GM12874 (cell line): Measurements from ENCODE around the gene IKZF1.
A peak's percentile ranks its signal among the peaks of the same experiment; 100 is the strongest.

ENCODE experiments used
- CTCF ChIP-seq: IDR thresholded peaks from 2 replicates; pipeline ENCODE4 v1.5.1; 2011; ENCODE audit warnings: low read depth, mild to moderate bottlenecking, control low read depth, low read length, moderate library complexity; ENCODE audit not compliant: insufficient read depth

The IKZF1 gene

GRCh38 chr7:50412973-50413372 lies 108.5 kb downstream of the IKZF1 start:
- TF ChIP-seq CTCF, result no peak

GRCh38 chr7:50413561-50413960 lies 109.0 kb downstream of the IKZF1 start:
- no peak for TF ChIP-seq CTCF

GRCh38 chr7:50415844-50416364 lies 111.4 kb downstream of the IKZF1 start:
- TF ChIP-seq CTCF, result no peak

GRCh38 chr7:50416527-50417182 lies 112.1 kb downstream of the IKZF1 start:
- no peak for TF ChIP-seq CTCF

GRCh38 chr7:50418086-50418515 lies 113.6 kb downstream of the IKZF1 start:
- peak; percentile 95 for TF ChIP-seq CTCF

GRCh38 chr7:50418526-50419290 lies 114.2 kb downstream of the IKZF1 start:
- no peak for TF ChIP-seq CTCF

- TF ChIP-seq CTCF, result no peak
Measured at GRCh38 chr7:50421043-50421442, 116.5 kb downstream of the IKZF1 start.
